A549 (cell line): ENCODE measurements around the gene TMEM131. TPM values are rescaled to one million over a fixed set of nuclear protein-coding genes. Genes with fewer than 3 reads are reported as not detected.

Experiments
- ATAC-seq, 2 experiments: fragments of 200-7000 bp in 1 of 2; fragments of >200 bp in 1 of 2; cut with Nextera tagmentation in 1 of 2; cut with Tn5 transposase in 1 of 2; 3 replicates each; pipeline versions ENCODE4 v1.8.0 to v1.9.1; 2018 to 2020; ENCODE audit warnings: mild to moderate bottlenecking in 1 of 2, moderate library complexity in 1 of 2
- CTCF ChIA-PET: fragments of 300-600 bp; sonication (Branson Sonifier 250); formaldehyde crosslinking; extraction: SDS; loops from one replicate; lab custom pipeline; 2021; ENCODE audit warnings: antibody characterized with exemption, inconsistent platforms; lab: Yijun Ruan, JAX
- POLR2A ChIA-PET: fragments of 350-600 bp; formaldehyde crosslinking; extraction: SDS; loops from one replicate; lab custom pipeline; 2021; ENCODE audit warnings: antibody characterized with exemption, inconsistent platforms; lab: Yijun Ruan, JAX
- DNase-seq, 2 experiments: peaks; one replicate each; pipeline versions ENCODE4 v3.0.0 to v3.0.0-alpha.2; 2011 to 2016; ENCODE audit warnings: low read depth in 1 of 2, low spot score in 1 of 2
- FAIRE-seq: peaks from 2 replicates; lab custom pipeline; 2011; peaks lifted over from hg19 to GRCh38; lab: Jason Lieb, UNC
- H3K27ac ChIP-seq, 2 experiments: fragments of >200 bp; sonication (Bioruptor Twin); formaldehyde crosslinking; 3 replicates each; pipeline ENCODE4 v1.5.1; 2016 to 2017
- H3K4me1 ChIP-seq: fragments of >200 bp; sonication (Bioruptor Twin); formaldehyde crosslinking; 3 replicates; pipeline ENCODE4 v1.6.1; 2016
- H3K4me2 ChIP-seq: fragments of >200 bp; sonication (Bioruptor Twin); formaldehyde crosslinking; 3 replicates; pipeline ENCODE4 v1.6.1; 2016
- H3K4me3 ChIP-seq: fragments of >200 bp; sonication (Bioruptor Twin); formaldehyde crosslinking; 3 replicates; pipeline ENCODE4 v1.5.1; 2016
- H3K9me3 ChIP-seq: fragments of >200 bp; sonication (Bioruptor Twin); formaldehyde crosslinking; 3 replicates; pipeline ENCODE4 v1.6.1; 2016
- CBX2 ChIP-seq: fragments of 200-600 bp; sonication (generic); IDR thresholded peaks from 2 replicates; pipeline ENCODE4 v1.6.1; 2016; ENCODE audit warnings: low read depth, mild to moderate bottlenecking, borderline replicate concordance
- CBX8 ChIP-seq: fragments of 200-600 bp; sonication (generic); IDR thresholded peaks from 2 replicates; pipeline ENCODE4 v1.6.1; 2016
- CEBPB ChIP-seq, 2 experiments: fragments of >200 bp in 1 of 2; sonication (Bioruptor Twin) in 1 of 2; formaldehyde crosslinking in 1 of 2; IDR thresholded peaks; 2 replicates each; pipeline ENCODE4 v1.6.1; 2012 to 2016
- CHD2 ChIP-seq: fragments of 150-350 bp; IDR thresholded peaks from 2 replicates; pipeline ENCODE4 v1.6.1; 2014; ENCODE audit warnings: low read length; ENCODE audit not compliant: partially characterized antibody
- CTCF ChIP-seq: fragments of >200 bp; sonication (Bioruptor Twin); formaldehyde crosslinking; IDR thresholded peaks from 3 replicates; pipeline ENCODE4 v1.5.1; 2016
- ELK1 ChIP-seq: fragments of 150-350 bp; IDR thresholded peaks from 2 replicates; pipeline ENCODE4 v1.6.1; 2014; ENCODE audit warnings: low read depth, mild to moderate bottlenecking, low read length
- EP300 ChIP-seq, 2 experiments: fragments of >200 bp; sonication (Bioruptor Twin); formaldehyde crosslinking; IDR thresholded peaks; 2 replicates in 1 of 2; 3 replicates in 1 of 2; pipeline ENCODE4 v1.6.1; 2016 to 2017
- HDAC2 ChIP-seq: fragments of 200-600 bp; sonication (generic); IDR thresholded peaks from 2 replicates; pipeline ENCODE4 v1.6.1; 2016
- HOXA7 ChIP-seq: fragments of 250-450 bp; sonication (Bioruptor Pico); IDR thresholded peaks from 2 replicates; pipeline ENCODE4 v1.5.0; 2020; ENCODE audit warnings: mild to moderate bottlenecking, moderate library complexity
- HOXB5 ChIP-seq: fragments of 250-450 bp; sonication (Bioruptor Pico); IDR thresholded peaks from 2 replicates; pipeline ENCODE4 v1.5.0; 2020; ENCODE audit warnings: mild to moderate bottlenecking, moderate library complexity
- KDM1A ChIP-seq: fragments of 200-600 bp; sonication (generic); IDR thresholded peaks from 2 replicates; pipeline ENCODE4 v1.6.1; 2016; ENCODE audit warnings: low read depth, mild to moderate bottlenecking
- MAFK ChIP-seq: fragments of 450-650 bp; IDR thresholded peaks from 2 replicates; pipeline ENCODE4 v1.6.1; 2014; ENCODE audit not compliant: partially characterized antibody
- NFE2L2 ChIP-seq: fragments of 150-350 bp; conservative IDR thresholded peaks from 2 replicates; pipeline ENCODE4 v1.6.1; 2014; ENCODE audit warnings: low read length
- NR3C1 ChIP-seq: fragments of >200 bp; sonication (Bioruptor Twin); formaldehyde crosslinking; IDR thresholded peaks from 3 replicates; pipeline ENCODE4 v1.6.1; 2017
- PHF8 ChIP-seq: fragments of 200-600 bp; sonication (generic); IDR thresholded peaks from 2 replicates; pipeline ENCODE4 v1.6.1; 2016; ENCODE audit warnings: low read depth, mild to moderate bottlenecking, antibody characterized with exemption, moderate library complexity, borderline replicate concordance
- RAD21 ChIP-seq, 2 experiments: fragments of >200 bp in 1 of 2; sonication (Bioruptor Twin) in 1 of 2; formaldehyde crosslinking in 1 of 2; IDR thresholded peaks in 1 of 2; conservative IDR thresholded peaks in 1 of 2; 2 replicates in 1 of 2; 3 replicates in 1 of 2; pipeline ENCODE4 v1.6.1; 2012 to 2018; ENCODE audit warnings: inconsistent platforms in 1 of 2
- RNF2 ChIP-seq: fragments of 200-600 bp; sonication (generic); IDR thresholded peaks from 2 replicates; pipeline ENCODE4 v1.6.1; 2016; ENCODE audit warnings: low read depth, mild to moderate bottlenecking, antibody characterized with exemption, moderate library complexity, borderline replicate concordance
- TP53 ChIP-seq: fragments of 250-450 bp; sonication (Bioruptor Pico); IDR thresholded peaks from 2 replicates; pipeline ENCODE4 v1.5.0; 2021; ENCODE audit warnings: mild to moderate bottlenecking, moderate library complexity
- USF2 ChIP-seq: fragments of 450-650 bp; IDR thresholded peaks from 2 replicates; pipeline ENCODE4 v1.6.1; 2014; ENCODE audit warnings: antibody characterized with exemption
- ZC3H11A ChIP-seq: fragments of 450-650 bp; IDR thresholded peaks from 2 replicates; pipeline ENCODE4 v1.6.1; 2014; ENCODE audit warnings: antibody characterized with exemption, mild to moderate bottlenecking
- ZSCAN20 ChIP-seq: fragments of 250-450 bp; sonication (Bioruptor Pico); IDR thresholded peaks from 2 replicates; pipeline ENCODE4 v1.8.0; 2022; ENCODE audit warnings: mild to moderate bottlenecking, moderate library complexity
- WGBS: methylation state at CpG from one replicate; pipeline ENCODE4 v1.1.6; 2017; ENCODE audit errors: missing lambda C conversion rate; 5-methylcytosine and 5-hydroxymethylcytosine counted together
- polyA plus RNA-seq, 4 experiments: library from polyadenylated mRNA; depleted of rRNA in 3 of 4; stranded (reverse); fragments of >200 nt; fragmentation: RNase III in 1 of 4; extraction: RNeasy Plus Mini Kit Qiagen cat#74134 plus additional on column Dnase treatment in 1 of 4; gene quantifications; 2 replicates in 3 of 4; 3 replicates in 1 of 4; pipeline ENCODE4 v1.2.3, GENCODE V29; 2011 to 2017

The TMEM131 gene
- polyA plus RNA-seq, 2 of the 4 experiments (the other 2 are of a cell fraction), result 14.5 to 21.8 TPM

GRCh38 chr2:98029718-98030222 lies 34.0 kb upstream of the TMEM131 start:
- no peak for FAIRE-seq
- Histone ChIP-seq H3K4me1 (no peaks in the 10 kb centered on the region), H3K4me3 (no peak overlapping the region), H3K4me2 (no peak overlapping the region), H3K9me3 (no peaks in the 10 kb centered on the region), H3K27ac (no peak overlapping the region)
- no peak for TF ChIP-seq HDAC2
- no peak for TF ChIP-seq CHD2
- no peak for TF ChIP-seq NFE2L2
- no peak for TF ChIP-seq KDM1A
- TF ChIP-seq NR3C1, result no peak
- TF ChIP-seq CEBPB (IDR thresholded peaks at IDR 0.05), result no peak
- no peak for TF ChIP-seq MAFK
- TF ChIP-seq CBX2, result no peak
- no peak for TF ChIP-seq USF2
- no peak for TF ChIP-seq ZC3H11A
- TF ChIP-seq EP300 (IDR thresholded peaks at IDR 0.05), result no peak
- TF ChIP-seq CBX8, result no peak
- TF ChIP-seq TP53 (CRISPR knock-in tag), result no peak
- TF ChIP-seq HOXB5, result no peak
- TF ChIP-seq RNF2, result no peak
- DNase-seq, result no peak
- no peak for ATAC-seq
- 73% methylated on average over 6 of the region's 6 CpGs for WGBS
- POLR2A ChIA-PET, result no interaction called here
- CTCF ChIA-PET, result interaction anchor here (0.9 kb wide), 1 partner anchor 223 kb away, joined by 3 read pairs; no protein-coding TSS in a partner anchor

GRCh38 chr2:98028931-98029717 lies 33.4 kb upstream of the TMEM131 start:
- POLR2A ChIA-PET, result no interaction called here
- TF ChIP-seq PHF8 (no peak), RAD21 (conservative IDR thresholded peaks at IDR 0.05 in 1 of 2, IDR thresholded peaks at IDR 0.05 in 1 of 2) (no peak), CTCF (no peak), HOXA7 (CRISPR knock-in tag) (no peak), ELK1 (no peak), ZSCAN20 (CRISPR knock-in tag) (no peak), USF2 (no peak)
- H3K4me3 ChIP-seq, result no peak overlapping the region
- DNase-seq (no peak), ATAC-seq (no peak), FAIRE-seq (no peak)
- no peak overlapping the region for H3K27ac ChIP-seq
- no peak overlapping the region for H3K4me2 ChIP-seq
- no peaks in the 10 kb centered on the region for H3K9me3 ChIP-seq
- 82% methylated on average over 12 of the region's 12 CpGs for WGBS
- CTCF ChIA-PET, result interaction anchor here (0.9 kb wide), 2 partner anchors 56 to 222 kb away, joined by 3 to 4 read pairs; no protein-coding TSS in a partner anchor
- no peaks in the 10 kb centered on the region for H3K4me1 ChIP-seq
